Lower leg skin (tissue), 3 donors: ENCODE data around the gene ADSS1.

Experiments
- CTCF ChIP-seq, 3 donors: fragments of 450-650 bp; IDR thresholded peaks; one replicate each; pipeline ENCODE4 v1.5.1; 2016; ENCODE audit warnings: antibody characterized with exemption in 3 of 3, mild to moderate bottlenecking in 3 of 3, moderate library complexity in 2 of 3
- POLR2A ChIP-seq, 2 donors: fragments of 450-650 bp; IDR thresholded peaks; one replicate each; pipeline ENCODE4 v1.6.1; 2016 to 2017; ENCODE audit warnings: antibody characterized with exemption in 2 of 2, mild to moderate bottlenecking in 1 of 2, moderate library complexity in 1 of 2

GRCh38 chr14:104770851-104771272 is 46.8 kb downstream of the ADSS1 start:
- no peak for TF ChIP-seq CTCF (IDR thresholded peaks at IDR 0.05)
- no peak for TF ChIP-seq POLR2A (IDR thresholded peaks at IDR 0.05)
